Fibroblast of skin of right quadriceps (primary cell): ENCODE results near the gene KLHL8.

ENCODE experiments used
- DNase-seq: peaks from one replicate; pipeline ENCODE4 v3.0.0-alpha.2; 2013

KLHL8 gene

GRCh38 chr4:87120010-87120409 is 100.4 kb downstream of the KLHL8 start:
- no peak for DNase-seq

GRCh38 chr4:87118826-87119225 is 101.6 kb downstream of the KLHL8 start:
- DNase-seq, result peak; percentile 84

GRCh38 chr4:87118421-87118820 is 102.0 kb downstream of the KLHL8 start:
- DNase-seq, result no peak

- DNase-seq, result no peak
Observed at GRCh38 chr4:87117732-87118075, 102.7 kb downstream of the KLHL8 start.

- no peak for DNase-seq
Observed at GRCh38 chr4:87117051-87117731, 103.2 kb downstream of the KLHL8 start.

GRCh38 chr4:87116231-87116630 is 104.2 kb downstream of the KLHL8 start:
- DNase-seq, result peak; percentile 22

- no peak for DNase-seq
Observed at GRCh38 chr4:87114245-87115062, 106.0 kb downstream of the KLHL8 start.

- DNase-seq, result no peak
Observed at GRCh38 chr4:87112063-87112462, 108.4 kb downstream of the KLHL8 start.
